HG03045 (cell line): ENCODE data around the gene SH3PXD2B.

Source experiments
- ATAC-seq: cut with Tn5 transposase; IDR thresholded peaks from one replicate; pipeline ENCODE4 v1.9.1; 2021; ENCODE audit warnings: mild to moderate bottlenecking, moderate library complexity; ENCODE audit not compliant: unreplicated experiment

The SH3PXD2B gene

DNA sequence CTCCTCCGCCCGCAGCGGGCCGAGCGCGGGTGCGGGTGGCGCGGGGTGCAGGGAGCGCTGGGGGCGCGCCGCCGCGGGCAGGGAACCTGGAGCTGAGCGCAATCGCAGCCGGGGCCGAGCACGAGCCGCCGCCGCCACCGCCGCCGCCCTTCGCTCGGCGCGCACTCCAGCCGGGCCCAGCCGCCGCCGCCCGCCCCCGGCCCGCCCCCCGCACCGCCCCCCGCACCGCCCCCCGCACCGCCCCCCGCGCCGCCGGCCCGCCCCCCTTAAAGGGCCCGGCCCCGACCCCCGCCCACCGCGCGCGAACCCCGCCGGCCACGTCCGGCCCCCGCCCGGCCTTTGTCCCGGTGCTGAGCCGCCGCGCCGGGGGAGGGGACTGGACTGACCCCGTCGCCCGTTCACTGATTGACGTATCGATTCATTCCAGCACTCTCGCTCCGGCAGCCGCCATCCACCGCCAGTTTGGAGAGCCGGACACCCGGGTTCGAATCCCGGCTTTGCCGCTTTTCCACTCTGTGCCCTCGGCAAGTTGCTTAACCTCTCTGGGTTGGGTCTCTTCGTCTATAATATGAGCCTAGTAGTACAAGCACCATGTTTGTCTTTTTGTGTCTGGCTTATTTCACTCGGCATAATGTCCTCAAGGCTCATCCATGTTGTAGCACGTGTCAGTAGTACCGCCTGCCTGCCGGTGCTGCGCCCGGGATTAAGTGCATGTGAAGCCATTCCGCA lies at the start of gene SH3PXD2B:
SH3PXD2B (minus strand) TSS at position 168 of the 729 bp plus-strand sequence. CDS start 173 bp downstream, outside the sequence.
- no peak for ATAC-seq

GRCh38 chr5:172502969-172503368 lies 48.6 kb upstream of the SH3PXD2B start:
- ATAC-seq = no peak

GRCh38 chr5:172502410-172502809 lies 48.1 kb upstream of the SH3PXD2B start:
- ATAC-seq = no peak

GRCh38 chr5:172501708-172502320 lies 47.5 kb upstream of the SH3PXD2B start:
- no peak for ATAC-seq

DNA sequence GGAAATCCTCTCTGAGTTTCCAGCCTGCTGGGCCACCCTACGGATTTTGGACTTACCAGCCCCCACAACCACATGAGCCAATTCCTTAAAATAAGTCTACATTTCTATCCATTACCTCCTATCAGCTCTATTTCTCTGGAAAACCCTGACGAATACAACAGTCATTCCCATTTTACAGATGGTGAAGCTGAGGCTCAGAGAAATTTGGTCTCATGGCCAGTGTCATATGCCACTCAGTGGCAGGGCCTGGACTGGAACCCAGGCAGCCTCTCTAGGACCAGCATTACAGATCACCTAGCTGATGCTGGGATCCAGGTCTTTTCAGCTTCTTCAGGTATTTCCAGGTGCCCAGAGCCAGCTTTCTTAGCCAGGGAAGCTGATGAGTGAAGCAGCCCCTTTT lies 45.0 kb upstream of the SH3PXD2B start:
- no peak for ATAC-seq

DNA sequence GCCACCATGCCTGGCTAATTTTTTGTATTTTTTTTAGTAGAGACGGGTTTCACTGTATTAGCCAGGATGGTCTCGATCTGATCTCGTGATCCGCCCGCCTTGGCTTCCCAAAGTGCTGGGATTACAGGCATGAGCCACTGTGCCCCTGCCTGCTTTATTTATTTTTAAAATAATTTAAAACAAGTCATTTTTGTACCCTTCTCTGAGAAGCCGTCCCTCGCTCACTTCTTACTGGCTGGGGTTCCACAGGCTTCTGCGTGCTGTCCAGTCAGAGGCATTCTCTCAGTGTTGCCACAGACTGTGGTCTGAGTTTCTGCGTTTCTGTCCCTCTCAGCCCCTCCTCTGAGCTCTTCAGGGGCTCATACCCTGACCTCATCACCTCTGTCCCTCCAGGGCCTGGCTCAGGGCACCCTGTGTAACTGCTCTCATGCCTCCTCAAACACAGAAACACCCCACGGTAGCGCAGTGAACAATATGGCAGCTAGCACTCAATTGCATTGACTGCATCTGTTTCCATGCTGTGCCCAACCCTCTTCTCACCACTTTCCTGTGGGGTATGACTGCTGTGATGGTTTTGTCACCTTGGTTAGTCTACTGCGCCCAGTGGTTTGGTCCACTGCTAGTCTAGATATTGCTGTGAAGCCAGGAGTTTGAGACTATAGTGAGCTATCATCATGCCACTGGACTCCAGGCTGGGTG lies 44.3 kb upstream of the SH3PXD2B start:
- ATAC-seq = no peak

DNA sequence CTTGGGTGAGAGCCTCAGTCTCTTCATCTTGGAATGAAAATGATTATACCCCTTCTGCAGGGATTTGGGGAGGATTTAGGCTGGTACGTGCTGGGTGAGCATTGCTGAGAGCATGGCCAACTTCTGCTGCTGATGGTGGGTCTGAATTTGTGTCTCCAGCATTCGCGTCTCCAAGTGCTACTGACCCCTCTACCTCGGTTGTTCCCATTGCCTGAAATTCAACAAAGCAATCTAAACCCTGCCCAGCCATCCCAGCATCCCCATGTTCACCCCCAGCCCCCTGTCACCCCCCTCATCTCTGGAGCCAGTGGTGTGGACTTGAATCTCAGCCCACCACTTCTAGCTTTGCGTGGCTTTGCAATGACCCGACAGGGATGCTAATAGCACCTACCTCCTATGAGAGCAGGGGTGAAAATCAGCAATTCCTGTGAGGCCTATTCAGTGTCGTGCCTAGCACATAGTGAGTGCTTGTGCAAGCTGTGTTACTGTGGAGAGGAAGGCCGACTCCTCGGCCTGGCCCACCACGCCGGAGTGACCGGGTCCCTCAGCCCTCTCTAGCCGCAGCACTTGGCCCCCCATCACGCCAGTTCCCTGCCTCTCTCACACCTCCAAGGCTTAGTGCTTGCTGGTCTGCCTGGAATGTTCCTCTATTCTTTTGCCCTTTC lies 43.4 kb upstream of the SH3PXD2B start:
- ATAC-seq = no peak

DNA sequence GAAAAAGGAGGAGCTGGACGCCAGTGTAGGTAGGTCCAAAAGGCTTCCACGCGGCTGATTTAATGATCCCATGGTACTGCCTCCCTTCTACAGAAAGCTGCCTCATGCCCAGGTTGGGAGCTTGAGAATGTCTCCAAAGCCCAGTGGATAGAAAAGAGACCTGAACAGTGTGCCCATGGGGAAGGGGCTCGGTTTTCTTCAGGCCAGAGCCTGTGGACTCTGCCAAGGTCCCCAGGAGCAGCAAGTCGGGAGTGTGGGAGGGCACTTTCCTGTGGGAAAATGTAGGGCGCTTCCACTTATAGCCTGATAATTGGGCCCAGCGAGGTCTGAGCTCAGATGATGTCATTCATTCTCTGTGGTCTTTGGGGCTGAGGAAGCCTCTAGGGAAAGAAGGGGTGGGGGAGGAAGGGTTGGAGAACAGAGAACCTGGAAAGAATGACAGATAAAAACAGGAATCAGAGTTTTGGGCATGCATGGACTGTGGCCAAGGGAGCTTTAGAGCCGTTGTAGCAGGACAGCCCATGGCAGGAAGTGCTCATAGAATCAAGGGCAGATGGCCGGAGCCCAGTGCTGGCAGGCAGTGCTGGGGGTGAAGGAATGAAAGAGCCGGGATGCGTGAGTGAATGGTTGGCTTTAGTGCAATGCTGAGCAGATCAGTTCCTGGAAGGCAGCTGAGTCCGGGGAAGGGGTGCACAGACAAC lies 42.5 kb upstream of the SH3PXD2B start:
- ATAC-seq = no peak

DNA sequence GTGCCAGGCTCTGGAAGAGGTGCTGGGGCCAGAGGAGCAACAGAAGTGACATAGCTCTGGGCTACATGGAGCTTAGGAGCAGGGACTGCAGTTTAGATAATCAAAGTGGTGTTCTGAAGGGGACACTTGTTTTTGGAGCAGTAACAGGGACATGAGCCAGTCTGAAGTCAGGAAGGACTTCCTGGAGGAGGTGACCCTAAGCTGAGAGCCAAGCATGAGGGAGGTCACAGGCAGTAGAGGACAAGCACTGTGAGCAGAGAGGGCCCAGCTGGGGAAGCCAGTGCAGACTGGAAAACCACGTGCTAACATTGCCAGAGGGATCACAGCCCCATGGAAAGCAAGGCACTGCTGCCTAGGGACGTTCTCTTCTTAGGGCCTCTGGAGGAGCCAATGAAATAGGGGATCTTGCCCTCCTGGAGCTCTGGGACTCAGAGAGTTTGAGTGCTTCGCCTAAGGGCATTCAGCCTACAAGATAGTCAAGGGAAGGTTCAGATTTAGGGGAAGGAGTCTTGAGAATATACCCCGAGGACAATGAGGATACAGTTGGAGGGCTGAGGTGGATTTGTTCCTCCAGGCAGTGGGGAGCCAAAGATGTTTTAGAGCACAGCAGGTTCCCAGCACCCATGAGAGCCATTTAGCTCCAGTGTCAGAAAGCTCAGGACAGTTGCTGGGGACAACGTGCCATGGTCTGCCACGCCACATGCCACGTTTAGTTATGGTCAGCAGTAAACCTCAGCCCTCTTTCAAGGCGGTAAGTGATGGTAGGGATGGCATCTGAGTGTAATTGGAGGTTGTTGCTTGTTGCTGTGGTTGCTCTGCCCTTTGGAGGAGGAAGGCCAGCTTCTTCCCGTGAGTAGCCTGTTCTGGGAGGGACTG lies 40.5 kb upstream of the SH3PXD2B start:
- ATAC-seq = no peak

GRCh38 chr5:172493906-172494305 lies 39.6 kb upstream of the SH3PXD2B start:
- ATAC-seq = no peak

DNA sequence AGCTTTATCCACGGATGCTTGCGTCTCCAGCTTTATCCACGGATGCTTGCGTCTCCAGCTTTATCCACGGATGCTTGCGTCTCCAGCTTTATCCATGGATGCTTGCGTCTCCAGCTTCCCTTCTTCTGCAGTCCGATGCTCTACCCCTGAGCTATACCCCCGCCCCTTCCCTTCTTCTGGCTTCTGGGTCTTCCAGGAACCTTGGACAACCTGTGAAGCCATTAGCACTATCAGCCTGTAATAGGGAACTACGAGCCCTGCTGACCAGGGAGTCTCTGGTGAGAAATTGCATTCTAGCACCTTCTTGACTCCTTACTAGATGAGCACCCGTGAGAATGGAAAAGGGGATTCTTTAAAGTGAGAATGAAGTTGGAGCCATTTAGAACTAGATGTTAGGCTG lies 39.1 kb upstream of the SH3PXD2B start:
- no peak for ATAC-seq

DNA sequence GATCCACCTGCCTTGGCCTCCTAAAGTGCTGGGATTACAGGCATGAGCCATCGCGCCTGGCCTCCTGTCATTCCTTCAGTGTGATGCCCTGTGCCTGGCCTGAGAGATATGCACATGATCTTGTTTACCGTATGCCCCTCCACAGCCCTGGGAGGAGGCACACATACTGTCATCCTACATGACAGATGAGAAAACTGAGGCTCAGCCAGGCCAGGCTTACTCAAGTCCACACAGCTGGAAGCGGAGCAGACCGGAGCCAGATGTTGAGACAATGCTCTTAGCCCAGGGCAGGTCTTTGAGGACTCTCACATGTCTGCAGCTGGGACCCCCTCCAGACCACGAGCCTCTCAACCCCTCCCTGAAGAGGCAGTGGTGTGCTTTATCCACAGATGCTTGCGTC lies 38.7 kb upstream of the SH3PXD2B start:
- no peak for ATAC-seq

DNA sequence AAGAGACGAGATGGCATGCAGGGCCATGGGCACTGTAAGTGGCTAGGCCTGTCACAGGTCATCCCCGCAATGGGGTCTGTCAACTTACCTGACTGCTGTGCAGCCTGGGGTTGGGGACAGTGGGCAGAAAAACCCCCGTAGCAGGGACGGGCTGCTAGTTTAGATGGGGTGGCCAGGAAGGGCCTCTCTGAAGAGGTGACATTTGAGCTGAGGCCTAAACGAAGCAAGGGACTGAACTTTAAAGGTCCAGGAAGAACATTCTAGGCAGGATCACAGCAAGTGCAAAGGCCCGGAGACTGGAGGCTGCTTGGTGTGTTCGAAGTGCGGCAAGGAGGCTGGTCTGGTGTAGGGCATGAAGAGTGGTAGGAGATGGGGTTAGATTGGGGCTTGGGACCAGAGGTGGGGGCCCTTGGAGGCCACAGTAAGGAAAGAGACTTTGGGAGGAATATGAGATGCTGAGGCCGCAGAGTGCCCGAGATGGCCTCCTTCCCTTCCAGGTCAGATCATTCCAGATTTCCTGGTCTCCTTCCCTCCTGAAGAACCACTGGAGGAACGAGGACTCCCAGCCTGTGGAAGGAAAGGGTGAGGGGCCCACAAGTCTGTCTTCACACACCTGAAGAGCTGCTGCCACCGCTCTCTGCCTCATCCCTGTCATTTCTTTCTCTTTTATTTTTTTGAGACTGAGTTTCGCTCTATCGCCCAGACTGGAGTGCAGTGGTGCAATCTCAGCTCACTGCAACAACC lies 37.9 kb upstream of the SH3PXD2B start:
- ATAC-seq = no peak

DNA sequence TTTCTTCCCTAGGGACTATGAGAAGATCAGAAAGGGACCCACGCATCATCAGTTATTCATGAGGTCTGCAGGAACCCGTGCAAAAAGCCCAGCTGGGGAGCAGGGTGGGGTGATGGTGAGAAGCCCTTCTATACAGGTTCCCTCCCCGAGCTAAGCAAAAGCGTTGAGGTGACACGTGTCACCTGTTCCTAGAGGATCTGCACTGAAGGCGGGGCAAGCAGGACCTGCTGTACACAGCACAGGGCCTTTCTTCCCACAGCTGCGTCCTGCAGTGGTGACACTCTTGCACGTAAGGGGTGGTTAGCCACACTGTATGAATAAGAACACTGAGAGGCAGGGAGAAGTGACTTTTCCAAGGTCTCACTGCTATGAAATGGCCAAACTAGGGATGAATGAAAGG lies 37.2 kb upstream of the SH3PXD2B start:
- ATAC-seq = no peak

DNA sequence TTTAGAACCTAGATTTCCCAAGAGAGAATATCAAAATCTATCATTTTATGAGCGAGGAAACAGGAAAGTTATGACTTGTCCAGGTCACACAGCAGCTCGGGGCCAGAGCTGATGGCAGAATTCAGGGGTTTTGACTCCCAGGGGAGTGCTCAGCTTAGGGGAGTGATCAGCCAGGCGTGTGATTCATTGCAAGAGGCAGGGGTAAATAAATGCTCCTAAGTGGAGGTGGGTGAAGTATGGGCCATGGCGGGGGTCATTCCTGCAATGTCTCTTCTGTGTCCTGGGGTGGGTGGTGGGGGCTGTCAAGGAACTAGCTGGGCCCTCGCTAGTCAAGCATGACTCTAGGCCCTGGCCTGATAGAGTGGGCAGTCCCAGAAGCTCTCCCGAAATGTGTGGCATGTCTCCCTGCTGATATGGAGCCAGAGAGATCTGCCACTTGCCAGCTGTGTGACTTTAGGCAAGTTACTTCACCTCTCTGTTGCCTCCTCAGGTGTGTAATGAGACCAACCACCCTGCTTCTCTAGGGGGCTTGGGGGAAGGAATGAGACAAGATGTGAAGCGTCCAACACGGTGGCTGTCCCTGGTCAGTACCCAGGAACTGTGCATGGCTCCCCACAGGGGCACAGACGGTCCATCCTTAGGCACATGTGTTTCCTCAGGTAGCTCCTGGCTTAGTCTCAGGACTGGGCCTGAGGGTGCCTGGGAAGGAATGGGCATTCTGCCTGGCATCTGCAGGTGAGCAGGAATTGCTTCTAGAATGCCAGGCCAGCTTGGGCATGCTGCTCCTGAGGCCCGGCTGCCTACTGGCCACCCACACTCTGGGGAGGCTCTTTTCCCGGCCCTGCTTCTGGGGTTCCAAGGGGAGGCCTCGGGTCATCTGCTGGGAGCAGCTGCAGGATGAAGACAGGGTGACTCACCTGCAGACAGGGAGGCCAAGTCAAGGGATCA lies 36.5 kb upstream of the SH3PXD2B start:
- ATAC-seq = no peak

DNA sequence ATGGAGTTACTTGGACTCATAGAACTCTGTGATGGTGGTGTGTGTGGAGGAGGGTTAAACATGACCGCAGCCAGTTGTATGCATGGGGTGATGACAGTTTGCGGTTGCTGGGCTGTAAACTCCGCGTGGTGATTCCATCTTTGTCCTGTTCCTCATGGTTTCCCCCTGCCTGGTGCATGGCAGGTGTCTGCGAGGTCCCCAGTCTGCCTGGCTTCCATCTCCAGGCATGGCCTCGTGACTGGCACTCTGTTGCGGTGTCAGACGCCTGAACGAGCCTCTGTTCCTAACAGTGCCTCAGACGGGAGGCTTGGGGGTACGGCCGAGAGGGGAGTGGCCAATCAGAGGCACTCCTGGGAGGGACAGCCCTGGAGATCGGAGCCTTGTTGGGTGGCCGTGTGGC lies 33.9 kb upstream of the SH3PXD2B start:
- ATAC-seq = no peak

GRCh38 chr5:172487671-172488070 lies 33.3 kb upstream of the SH3PXD2B start:
- ATAC-seq = no peak

- no peak for ATAC-seq
These were observed 32.6 kb upstream of the SH3PXD2B start for GRCh38 chr5:172486912-172487311.
